GM12878 (cell line): Measurements from ENCODE around the gene VGLL2. TPM values are rescaled to one million over a fixed set of nuclear protein-coding genes. Genes with fewer than 3 reads are reported as not detected.

ENCODE experiments used
- ATAC-seq: fragments of 200-7000 bp; cut with Tn5 transposase; 3 replicates; pipeline ENCODE4 v1.9.1; 2020; ENCODE audit warnings: mild to moderate bottlenecking, moderate library complexity
- BruUV-seq: library from RNA; stranded (reverse); fragments of 400-500 nt; replicated peaks from 2 replicates; lab custom pipeline; 2021; lab: Mats Ljungman, UMichigan
- CTCF ChIA-PET: fragments of 300-600 bp; sonication (Branson Sonifier 250); formaldehyde crosslinking; extraction: SDS; loops from one replicate; lab custom pipeline; 2021; ENCODE audit warnings: inconsistent platforms; lab: Yijun Ruan, JAX
- POLR2A ChIA-PET: fragments of 350-600 bp; formaldehyde crosslinking; extraction: SDS; loops from one replicate; lab custom pipeline; 2021; ENCODE audit warnings: inconsistent platforms; lab: Charles Lee
- RAD21 ChIA-PET: fragments of 300-600 bp; sonication (Branson Sonifier 250); formaldehyde crosslinking; loops from one replicate; lab custom pipeline; 2023; ENCODE audit warnings: antibody characterized with exemption; ENCODE audit not compliant: unreplicated experiment; lab: Charles Lee
- SMC1A ChIA-PET: fragments of 300-600 bp; sonication (Branson Sonifier 250); formaldehyde crosslinking; loops from one replicate; lab custom pipeline; 2023; ENCODE audit not compliant: unreplicated experiment, uncharacterized antibody; lab: Charles Lee
- DNase-seq: peaks from one replicate; pipeline ENCODE4 v3.0.0-alpha.2; 2011; ENCODE audit warnings: low read depth, low spot score
- FAIRE-seq: peaks from 3 replicates; lab custom pipeline; 2011; peaks lifted over from hg19 to GRCh38; lab: Jason Lieb, UNC
- H2AFZ ChIP-seq: 2 replicates; pipeline ENCODE4 v1.6.0; 2011; ENCODE audit warnings: low read depth, low read length, control low read depth; ENCODE audit not compliant: control insufficient read depth
- H3K27ac ChIP-seq: 2 replicates; pipeline ENCODE4 v1.5.1; 2011; ENCODE audit warnings: control low read depth; ENCODE audit not compliant: control insufficient read depth, insufficient read depth
- H3K27me3 ChIP-seq, 2 experiments: replicated peaks in 1 of 2; 2 replicates each; pipeline versions ENCODE4 v1.6.0 to v1.6.1; 2011; ENCODE audit warnings: low read length in 1 of 2; ENCODE audit not compliant: control insufficient read depth in 2 of 2, insufficient read depth in 2 of 2
- H3K36me3 ChIP-seq, 2 experiments: 2 replicates each; pipeline ENCODE4 v1.5.1; 2011; ENCODE audit warnings: low read length in 1 of 2; ENCODE audit not compliant: control insufficient read depth in 2 of 2, insufficient read depth in 2 of 2
- H3K4me1 ChIP-seq: 2 replicates; pipeline ENCODE4 v1.6.1; 2011; ENCODE audit warnings: mild to moderate bottlenecking, low read length, moderate library complexity, mixed read lengths; ENCODE audit not compliant: control insufficient read depth, insufficient read depth
- H3K4me2 ChIP-seq: 2 replicates; pipeline ENCODE4 v1.6.0; 2011; ENCODE audit warnings: control low read depth; ENCODE audit not compliant: control insufficient read depth, insufficient read depth
- H3K4me3 ChIP-seq: fragments of 200-600 bp; sonication (generic); 2 replicates; pipeline ENCODE4 v1.5.1; 2016
- H3K79me2 ChIP-seq: 2 replicates; pipeline ENCODE4 v1.6.0; 2011; ENCODE audit warnings: low read length; ENCODE audit not compliant: control insufficient read depth, insufficient read depth
- H3K9ac ChIP-seq: 2 replicates; pipeline ENCODE4 v1.8.0; 2011; ENCODE audit warnings: low read length, control low read depth, mixed read lengths; ENCODE audit not compliant: control insufficient read depth, insufficient read depth
- H3K9me3 ChIP-seq: replicated peaks from 3 replicates; pipeline ENCODE4 v1.5.1; 2011; ENCODE audit warnings: mild to moderate bottlenecking, low read length; ENCODE audit not compliant: control insufficient read depth, insufficient read depth
- H4K20me1 ChIP-seq: 2 replicates; pipeline ENCODE4 v1.6.0; 2011; ENCODE audit not compliant: control insufficient read depth, insufficient read depth
- BMI1 ChIP-seq: fragments of 450-650 bp; IDR thresholded peaks from 2 replicates; pipeline ENCODE4 v1.6.1; 2016; ENCODE audit warnings: mild to moderate bottlenecking, moderate library complexity, borderline replicate concordance
- CBX5 ChIP-seq: sonication (generic); IDR thresholded peaks from 2 replicates; pipeline ENCODE4 v1.6.1; 2016; ENCODE audit warnings: low read depth, moderate library complexity, mild to moderate bottlenecking, inconsistent platforms
- E4F1 ChIP-seq: fragments of 450-650 bp; IDR thresholded peaks from 2 replicates; pipeline ENCODE4 v1.6.1; 2018; ENCODE audit warnings: borderline replicate concordance, mild to moderate bottlenecking; ENCODE audit not compliant: partially characterized antibody
- EED ChIP-seq: sonication (generic); IDR thresholded peaks from 2 replicates; pipeline ENCODE4 v1.6.1; 2016; ENCODE audit warnings: antibody characterized with exemption, low read depth
- ESRRA ChIP-seq: IDR thresholded peaks from 2 replicates; pipeline ENCODE4 v1.6.1; 2012; ENCODE audit warnings: mild to moderate bottlenecking, low read length, improper control_type of control experiment
- FOXK2 ChIP-seq: fragments of 450-650 bp; IDR thresholded peaks from 2 replicates; pipeline ENCODE4 v1.6.1; 2017; ENCODE audit warnings: mild to moderate bottlenecking, moderate library complexity
- IRF5 ChIP-seq: fragments of 450-650 bp; IDR thresholded peaks from 2 replicates; pipeline ENCODE4 v1.6.1; 2017; ENCODE audit warnings: borderline replicate concordance
- MAX ChIP-seq: IDR thresholded peaks from 2 replicates; pipeline ENCODE4 v1.6.1; 2012; ENCODE audit warnings: low read depth, low read length, improper control_type of control experiment
- NFYA ChIP-seq: IDR thresholded peaks from 2 replicates; pipeline ENCODE4 v1.6.1; 2011; ENCODE audit warnings: low read depth, mild to moderate bottlenecking, low read length, improper control_type of control experiment, borderline replicate concordance
- PBX3 ChIP-seq: IDR thresholded peaks from 2 replicates; pipeline ENCODE4 v1.6.1; 2011; ENCODE audit warnings: mild to moderate bottlenecking, low read depth, low read length, moderate library complexity; ENCODE audit not compliant: insufficient replicate concordance
- RAD51 ChIP-seq: fragments of 450-650 bp; IDR thresholded peaks from 2 replicates; pipeline ENCODE4 v1.6.1; 2016; ENCODE audit warnings: moderate library complexity, mild to moderate bottlenecking, inconsistent platforms
- TCF12 ChIP-seq: IDR thresholded peaks from 2 replicates; pipeline ENCODE4 v1.6.1; 2011; ENCODE audit warnings: low read depth, mild to moderate bottlenecking, low read length
- WGBS: methylation state at CpG from one replicate; pipeline ENCODE4 v1.1.6; 2016; ENCODE audit warnings: low lambda C conversion rate; ENCODE audit not compliant: insufficient replicate concordance, insufficient coverage; ENCODE audit errors: missing lambda C conversion rate; 5-methylcytosine and 5-hydroxymethylcytosine counted together
- in situ Hi-C: fragments of 300-500 bp; cut with MboI; formaldehyde crosslinking; loops from 9 replicates; pipeline ENCODE4 v1.14.3; 2018; ENCODE audit warnings: mixed read lengths
- intact Hi-C: fragments of 100-400 bp; cut with micrococcal nuclease; formaldehyde crosslinking; loops from one replicate; pipeline ENCODE4 v1.14.2; 2022; ENCODE audit not compliant: unreplicated experiment
- polyA plus RNA-seq, 11 experiments: library from polyadenylated mRNA; depleted of rRNA in 4 of 11; unstranded in 6 of 11; stranded (reverse) in 5 of 11; fragments of >200 nt; fragmentation: Nextera tagmentation in 4 of 11; fragmentation: Illumina TruSeq in 1 of 11; extraction: Ambion mirVana in 4 of 11; extraction: Trizol in 1 of 11; gene quantifications; 1 replicate in 1 of 11; 2 replicates in 10 of 11; pipeline versions ENCODE4 v1.2.1 to v1.2.3, GENCODE V29; 2011 to 2016; ENCODE audit warnings: inconsistent platforms in 2 of 11, missing spikeins in 2 of 11, low read depth in 1 of 11
- total RNA-seq, 4 experiments: library from RNA; depleted of rRNA in 3 of 4; stranded (reverse); fragments of >200 nt in 3 of 4; fragmentation: Illumina TruSeq in 1 of 4; extraction: Trizol in 1 of 4; gene quantifications; 2 replicates each; pipeline versions ENCODE4 v1.2.1 to v1.2.3, GENCODE V29; 2013 to 2021

Gene VGLL2
- total and polyA plus RNA-seq, 10 of the 15 experiments (the other 5 are each of a cell fraction or from before 2014, with no cell fraction given) = not detected

- H3K27ac ChIP-seq = no peak overlapping the region
- no peak overlapping the region for H2AFZ ChIP-seq
- no peak overlapping the region for H3K9ac ChIP-seq
- H3K4me1 ChIP-seq = peaks cover 3% of the 10 kb centered on the region; the same call in 1 of the 2 replicates
- intact Hi-C loops = no loop called here
- ChIA-PET CTCF (no interaction called here), SMC1A (no interaction called here), RAD21 (no interaction called here), POLR2A (no interaction called here)
- in situ Hi-C loops = no loop called here
- H3K4me3 ChIP-seq = no peak overlapping the region
- FAIRE-seq (no peak), ATAC-seq (no peak), DNase-seq (no peak)
- no peaks in the 10 kb centered on the region for H4K20me1 ChIP-seq
- no peaks in the 10 kb centered on the region for H3K79me2 ChIP-seq
- H3K9me3 ChIP-seq = no peaks in the 10 kb centered on the region; the same call in 2 of the 3 replicates
- H3K36me3 ChIP-seq = no peaks in the 10 kb centered on the region
- peaks cover 19 to 46% of the 10 kb centered on the region in 2 experiments for H3K27me3 ChIP-seq
- TF ChIP-seq NFYA = no peak
- H3K4me2 ChIP-seq = 0 out of 2 replicates have a peak overlapping the region, but pooled peaks have one; percentile 64
- WGBS = 11% methylated on average over 16 of the region's 16 CpGs
- no TSS peak for BruUV-seq
Observed at GRCh38 chr6:117266257-117267053, 1.1 kb downstream of the VGLL2 start.

- Histone ChIP-seq H3K79me2 (no peaks in the 10 kb centered on the region), H4K20me1 (no peaks in the 10 kb centered on the region), H3K9me3 (no peaks in the 10 kb centered on the region; the same call in 2 of the 3 replicates), H3K4me3 (no peak overlapping the region), H3K4me1 (peaks cover 3% of the 10 kb centered on the region; the same call in 1 of the 2 replicates), H3K4me2 (no peak overlapping the region), H2AFZ (no peak overlapping the region), H3K27ac (no peak overlapping the region), H3K27me3 (peaks cover 19 to 46% of the 10 kb centered on the region in 2 experiments), H3K9ac (no peak overlapping the region), H3K36me3 (no peaks in the 10 kb centered on the region)
- 47% methylated on average over 5 of the region's 5 CpGs for WGBS
- no peak for FAIRE-seq
- RAD21 ChIA-PET = interaction anchor here (1.3 kb wide), 1 partner anchor 241 kb away, joined by 3 read pairs; no protein-coding TSS in a partner anchor
- CTCF ChIA-PET = no interaction called here
- POLR2A ChIA-PET = no interaction called here
- ATAC-seq = no peak
- DNase-seq = no peak
- intact Hi-C loops = no loop called here
- no TSS peak for BruUV-seq
- SMC1A ChIA-PET = no interaction called here
- in situ Hi-C loops = no loop called here
- no peak for TF ChIP-seq E4F1
- TF ChIP-seq EED = no peak
- TF ChIP-seq TCF12 = no peak
- TF ChIP-seq RAD51 = no peak
- no peak for TF ChIP-seq ESRRA
- no peak for TF ChIP-seq PBX3
- no peak for TF ChIP-seq BMI1
- TF ChIP-seq MAX = no peak
- no peak for TF ChIP-seq FOXK2
- TF ChIP-seq IRF5 = no peak
- no peak for TF ChIP-seq CBX5
Observed at GRCh38 chr6:117267054-117267347, 1.6 kb downstream of the VGLL2 start.
